ENCODE measurements around the gene TSPAN16.

- TF ChIP-seq EZH2phosphoT487 (IDR thresholded peaks at IDR 0.05; ENCODE audit: borderline replicate concordance, low read length) (no peak), CTCF (IDR thresholded peaks at IDR 0.05; ENCODE audit: low read depth, low read length, poor library complexity, severe bottlenecking) (no peak)
Observed at GRCh38 chr19:11281356-11282049, 14.5 kb upstream of the TSPAN16 start.
